Peyer's patch (tissue), 4 donors: ENCODE data around the gene PBX2. TPM values are rescaled to one million over a fixed set of nuclear protein-coding genes. Genes with fewer than 3 reads are reported as not detected.

Experiments
- DNase-seq, 3 donors: peaks; one replicate each; pipeline ENCODE4 v3.0.0-alpha.2; 2017 to 2019
- H3K27ac ChIP-seq, 4 donors: fragments of 200-600 bp; sonication (generic); one replicate each; pipeline ENCODE4 v1.5.1; 2016 to 2019
- H3K27me3 ChIP-seq, 2 donors: fragments of 200-600 bp; sonication (generic); one replicate each; pipeline ENCODE4 v1.5.1; 2019
- H3K36me3 ChIP-seq, 3 donors: fragments of 200-600 bp; sonication (generic); one replicate each; pipeline ENCODE4 v1.5.1; 2016 to 2019
- H3K4me1 ChIP-seq, 4 donors: fragments of 200-600 bp; sonication (generic); one replicate each; pipeline ENCODE4 v1.5.1; 2016 to 2019
- H3K4me3 ChIP-seq, 4 donors: fragments of 200-600 bp; sonication (generic); 1 replicate in 3 of 4; 2 replicates in 1 of 4; pipeline ENCODE4 v1.5.1; 2016 to 2019; ENCODE audit warnings: mild to moderate bottlenecking in 1 of 4
- H3K9me3 ChIP-seq, 4 donors: fragments of 200-600 bp; sonication (generic); one replicate each; pipeline ENCODE4 v1.5.1; 2016 to 2019; ENCODE audit warnings: mild to moderate bottlenecking in 1 of 4
- CTCF ChIP-seq, 6 experiments: fragments of 450-650 bp in 4 of 6; fragments of 200-600 bp in 2 of 6; sonication (generic) in 1 of 6; IDR thresholded peaks; one replicate each; pipeline ENCODE4 v1.5.1; 2017 to 2019; ENCODE audit warnings: antibody characterized with exemption in 6 of 6, mild to moderate bottlenecking in 3 of 6, moderate library complexity in 1 of 6
- POLR2A ChIP-seq, 2 donors: fragments of 450-650 bp; IDR thresholded peaks; one replicate each; pipeline ENCODE4 v1.5.1; 2017; ENCODE audit warnings: antibody characterized with exemption in 2 of 2, mild to moderate bottlenecking in 2 of 2, moderate library complexity in 2 of 2
- total RNA-seq, 4 donors: library from RNA; depleted of rRNA; stranded (reverse); fragments of >200 nt; gene quantifications; one replicate each; pipeline ENCODE4 v1.1.0, GENCODE V29; 2016

PBX2 gene
- total RNA-seq, 4 donors from 2014 or later = 33.3 to 74.3 (median 64.4) TPM

GRCh38 chr6:32200711-32201475 is 10.9 kb upstream of the PBX2 start:
- Histone ChIP-seq H3K4me1 (peaks cover 0 to 10% (median 0%) of the 10 kb centered on the region in 4 donors), H3K27me3 (no peaks in the 10 kb centered on the region), H3K4me3 (no peak overlapping the region), H3K36me3 (no peaks in the 10 kb centered on the region), H3K27ac (no peak overlapping the region), H3K9me3 (no peaks in the 10 kb centered on the region)
- no peak for DNase-seq
- no peak for TF ChIP-seq POLR2A (IDR thresholded peaks at IDR 0.05)
- no peak for TF ChIP-seq CTCF (IDR thresholded peaks at IDR 0.05)

DNA sequence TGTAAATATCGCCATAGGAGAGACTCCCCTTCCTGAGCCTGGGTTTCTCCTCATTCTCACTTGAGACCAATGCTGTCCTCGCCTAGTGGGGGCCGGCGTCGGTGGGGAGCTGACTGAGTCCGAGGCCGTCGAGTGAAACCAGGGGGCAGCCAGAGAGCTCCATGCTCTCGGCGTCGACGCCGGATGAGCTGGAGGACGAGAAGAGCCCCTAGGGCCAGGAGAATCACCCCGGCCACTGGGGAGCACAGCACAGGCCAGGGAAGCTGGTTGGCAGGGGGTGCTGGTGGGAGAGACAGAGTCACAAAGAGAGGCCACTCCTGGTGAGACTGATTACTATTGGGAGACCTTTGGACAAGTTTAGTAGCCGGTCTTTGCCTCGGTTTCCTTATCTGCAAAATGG is 8.9 kb upstream of the PBX2 start:
- Histone ChIP-seq H3K27ac (no peak overlapping the region), H3K27me3 (no peaks in the 10 kb centered on the region), H3K4me3 (no peak overlapping the region), H3K9me3 (no peaks in the 10 kb centered on the region), H3K4me1 (peaks cover 0 to 17% (median 2%) of the 10 kb centered on the region in 4 donors), H3K36me3 (no peaks in the 10 kb centered on the region)
- no peak for DNase-seq
- TF ChIP-seq POLR2A (IDR thresholded peaks at IDR 0.05) (no peak), CTCF (IDR thresholded peaks at IDR 0.05) (no peak)

DNA sequence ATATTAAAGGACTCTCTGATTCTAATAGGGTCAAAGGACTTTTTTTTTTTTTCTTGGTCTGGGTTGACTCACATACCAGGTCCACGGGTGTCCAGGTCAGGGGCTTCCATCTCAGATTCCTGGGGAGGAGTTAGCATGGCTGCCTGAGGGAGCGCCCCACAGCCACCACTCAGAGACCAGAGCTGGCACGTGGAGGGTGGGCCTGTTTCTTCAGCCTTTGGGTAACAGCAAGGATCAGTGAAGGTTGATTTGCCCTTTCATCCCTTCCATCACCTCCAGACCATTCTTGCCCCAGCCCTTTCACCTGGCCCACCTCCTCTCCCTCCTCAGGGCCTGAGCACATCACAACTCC is 8.3 kb upstream of the PBX2 start:
- H3K4me1 ChIP-seq = peaks cover 1 to 17% (median 3%) of the 10 kb centered on the region in 4 donors

DNA sequence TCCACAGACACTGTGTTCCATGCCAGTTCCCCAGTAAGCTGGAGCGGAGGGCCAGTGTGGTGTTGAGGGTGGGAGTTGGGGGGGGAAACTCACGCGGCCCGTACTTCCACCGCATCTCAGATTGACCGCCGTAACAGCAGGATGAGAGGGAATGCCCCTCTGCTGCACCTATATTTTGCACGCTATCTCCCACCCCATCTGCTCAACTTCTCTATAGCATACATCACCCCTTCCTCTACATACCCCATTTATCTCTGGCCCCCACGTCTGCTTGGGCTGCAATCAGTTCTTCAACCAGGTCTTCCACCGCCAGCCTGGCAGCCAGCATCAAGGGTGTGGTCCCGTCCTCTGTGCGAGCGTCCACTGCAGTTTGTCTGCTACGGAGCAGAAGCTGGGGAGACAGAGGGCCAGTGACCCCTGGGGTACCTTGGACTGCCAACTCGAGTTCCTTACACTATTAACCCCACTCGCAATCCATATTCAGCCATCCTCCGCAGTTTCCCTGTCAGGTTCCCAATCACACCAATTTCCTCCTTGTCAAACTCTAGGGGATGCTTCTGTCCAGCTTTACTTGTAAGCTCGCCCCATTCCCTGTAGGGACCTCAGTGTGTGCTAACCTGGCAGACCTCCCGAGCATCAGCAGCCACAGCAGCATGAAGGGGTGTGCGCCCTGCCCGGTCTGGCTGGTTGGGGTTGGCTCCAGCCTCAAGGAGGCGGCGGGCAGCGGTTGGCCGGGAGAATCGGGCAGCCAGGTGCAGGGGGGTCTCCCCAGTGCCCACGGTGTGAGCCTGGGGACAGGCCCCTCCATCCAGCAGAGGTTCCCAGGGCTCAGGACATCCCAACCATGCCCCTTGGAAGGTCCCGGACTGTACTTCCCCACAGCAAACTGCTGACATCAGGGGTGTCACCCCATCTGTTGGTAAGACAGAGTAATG is 6.9 kb upstream of the PBX2 start:
- H3K27me3 ChIP-seq = no peaks in the 10 kb centered on the region
- peak in 1 of 3 donors; percentile 65 for DNase-seq
- H3K4me1 ChIP-seq = peaks cover 3 to 24% (median 6%) of the 10 kb centered on the region in 4 donors
- TF ChIP-seq POLR2A (IDR thresholded peaks at IDR 0.05) = no peak
- no peak for TF ChIP-seq CTCF (IDR thresholded peaks at IDR 0.05)
- no peaks in the 10 kb centered on the region for H3K36me3 ChIP-seq
- peak overlapping the region; percentile 94 to 99 (median 98) for H3K27ac ChIP-seq
- H3K4me3 ChIP-seq = peak overlapping the region; percentile 69 to 80 (median 74)
- no peaks in the 10 kb centered on the region for H3K9me3 ChIP-seq

More for the DNA sequence above, 8.3 kb upstream of the PBX2 start:
- TF ChIP-seq POLR2A (IDR thresholded peaks at IDR 0.05) (no peak), CTCF (IDR thresholded peaks at IDR 0.05) (no peak)
- H3K27ac ChIP-seq = no peak overlapping the region
- no peaks in the 10 kb centered on the region for H3K36me3 ChIP-seq
- H3K27me3 ChIP-seq = no peaks in the 10 kb centered on the region
- no peak for DNase-seq
- no peaks in the 10 kb centered on the region for H3K9me3 ChIP-seq
- H3K4me3 ChIP-seq = no peak overlapping the region

- Histone ChIP-seq H3K36me3 (no peaks in the 10 kb centered on the region), H3K4me1 (peaks cover 3 to 33% (median 8%) of the 10 kb centered on the region in 4 donors), H3K4me3 (peak overlapping the region; percentile 69 to 80 (median 74)), H3K9me3 (no peaks in the 10 kb centered on the region), H3K27ac (peak overlapping the region; percentile 94 to 99 (median 98)), H3K27me3 (no peaks in the 10 kb centered on the region)
- peak; percentile 85 to 94 (median 92) for DNase-seq
- no peak for TF ChIP-seq CTCF (IDR thresholded peaks at IDR 0.05)
- TF ChIP-seq POLR2A (IDR thresholded peaks at IDR 0.05) = peak; percentile 98
Observed at GRCh38 chr6:32195902-32196681, 6.1 kb upstream of the PBX2 start.
